Breast epithelium (tissue), 3 donors: ENCODE data around the gene ELOVL5.
"Not testable (repeated sequence)": the region's sequence is repeated elsewhere in the genome, so short reads cannot be mapped to it uniquely, and the experiment has no call there.

ENCODE experiments used
- POLR2A ChIP-seq: fragments of 450-650 bp; IDR thresholded peaks from one replicate; pipeline ENCODE4 v1.6.1; 2016; ENCODE audit warnings: antibody characterized with exemption, mild to moderate bottlenecking, moderate library complexity
- TF ChIP-seq, protein P1 (sequence below), 3 donors: fragments of 450-650 bp; IDR thresholded peaks; one replicate each; pipeline ENCODE4 v1.5.1; 2016 to 2017; ENCODE audit warnings: antibody characterized with exemption in 3 of 3, mild to moderate bottlenecking in 3 of 3, moderate library complexity in 3 of 3

DNA sequence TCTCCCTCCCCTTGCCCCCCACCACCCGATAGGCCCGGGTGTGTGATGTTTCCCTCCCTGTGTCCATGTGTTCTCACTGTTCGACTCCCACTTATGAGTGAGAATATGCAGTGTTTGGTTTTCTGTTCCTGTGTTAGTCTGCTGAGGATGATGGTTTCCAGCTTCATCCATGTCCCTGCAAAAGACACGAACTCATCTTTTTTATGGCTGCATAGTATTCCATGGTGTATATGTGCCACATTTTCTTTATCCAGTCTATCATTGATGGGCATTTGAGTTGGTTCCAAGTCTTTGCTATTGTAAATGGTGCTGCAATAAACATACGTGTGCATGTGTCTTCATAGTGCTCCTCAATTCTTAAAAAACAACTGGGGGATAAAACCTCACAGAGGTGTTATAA lies 2.7 kb downstream of the ELOVL5 start:
- TF ChIP-seq, protein P1, sequence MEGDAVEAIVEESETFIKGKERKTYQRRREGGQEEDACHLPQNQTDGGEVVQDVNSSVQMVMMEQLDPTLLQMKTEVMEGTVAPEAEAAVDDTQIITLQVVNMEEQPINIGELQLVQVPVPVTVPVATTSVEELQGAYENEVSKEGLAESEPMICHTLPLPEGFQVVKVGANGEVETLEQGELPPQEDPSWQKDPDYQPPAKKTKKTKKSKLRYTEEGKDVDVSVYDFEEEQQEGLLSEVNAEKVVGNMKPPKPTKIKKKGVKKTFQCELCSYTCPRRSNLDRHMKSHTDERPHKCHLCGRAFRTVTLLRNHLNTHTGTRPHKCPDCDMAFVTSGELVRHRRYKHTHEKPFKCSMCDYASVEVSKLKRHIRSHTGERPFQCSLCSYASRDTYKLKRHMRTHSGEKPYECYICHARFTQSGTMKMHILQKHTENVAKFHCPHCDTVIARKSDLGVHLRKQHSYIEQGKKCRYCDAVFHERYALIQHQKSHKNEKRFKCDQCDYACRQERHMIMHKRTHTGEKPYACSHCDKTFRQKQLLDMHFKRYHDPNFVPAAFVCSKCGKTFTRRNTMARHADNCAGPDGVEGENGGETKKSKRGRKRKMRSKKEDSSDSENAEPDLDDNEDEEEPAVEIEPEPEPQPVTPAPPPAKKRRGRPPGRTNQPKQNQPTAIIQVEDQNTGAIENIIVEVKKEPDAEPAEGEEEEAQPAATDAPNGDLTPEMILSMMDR (IDR thresholded peaks at IDR 0.05): not testable (repeated sequence)
- TF ChIP-seq POLR2A: not testable (repeated sequence)
